HepG2 (cell line): ENCODE data around the gene ASAP2. TPM values are rescaled to one million over a fixed set of nuclear protein-coding genes. Genes with fewer than 3 reads are reported as not detected.

ENCODE experiments used
- ARID5B ChIP-seq: IDR thresholded peaks from 2 replicates; pipeline ENCODE4 v1.4.0; 2020; ENCODE audit warnings: mild to moderate bottlenecking, missing genetic modification reagents
- FOSL2 ChIP-seq: sonication (generic); formaldehyde crosslinking; IDR thresholded peaks from 2 replicates; pipeline ENCODE4 v1.4.0; 2020; ENCODE audit warnings: missing genetic modification reagents
- HDAC1 ChIP-seq: sonication (generic); formaldehyde crosslinking; IDR thresholded peaks from 2 replicates; pipeline ENCODE4 v1.5.1; 2020; ENCODE audit warnings: mild to moderate bottlenecking, missing genetic modification reagents
- HMG20A ChIP-seq: IDR thresholded peaks from 2 replicates; pipeline ENCODE4 v1.6.1; 2016; ENCODE audit warnings: borderline replicate concordance
- POLR2AphosphoS5 ChIP-seq: IDR thresholded peaks from 2 replicates; pipeline ENCODE4 v1.6.1; 2012; ENCODE audit warnings: low read depth, low read length
- SP2 ChIP-seq: sonication (generic); formaldehyde crosslinking; IDR thresholded peaks from 2 replicates; pipeline ENCODE4 v1.5.1; 2020; ENCODE audit warnings: mild to moderate bottlenecking, missing genetic modification reagents
- THAP9 ChIP-seq: sonication (generic); formaldehyde crosslinking; IDR thresholded peaks from 2 replicates; pipeline ENCODE4; 2020; ENCODE audit warnings: missing genetic modification reagents, mild to moderate bottlenecking, borderline replicate concordance
- USF2 ChIP-seq, 2 experiments: sonication (generic) in 1 of 2; formaldehyde crosslinking in 1 of 2; IDR thresholded peaks; 2 replicates each; pipeline versions ENCODE4 v1.5.1 to v1.6.1; 2011 to 2020; ENCODE audit warnings: borderline replicate concordance in 1 of 2, low read depth in 1 of 2, low read length in 1 of 2, mild to moderate bottlenecking in 1 of 2, missing genetic modification reagents in 1 of 2, moderate library complexity in 1 of 2
- WIZ ChIP-seq: sonication (generic); formaldehyde crosslinking; IDR thresholded peaks from 2 replicates; pipeline ENCODE4 v1.5.1; 2020; ENCODE audit warnings: mild to moderate bottlenecking, missing genetic modification reagents
- ZFP37 ChIP-seq: sonication (generic); formaldehyde crosslinking; IDR thresholded peaks from 2 replicates; pipeline ENCODE4 v1.4.0; 2020; ENCODE audit warnings: missing genetic modification reagents, borderline replicate concordance
- ZNF234 ChIP-seq: sonication (generic); formaldehyde crosslinking; conservative IDR thresholded peaks from 2 replicates; pipeline ENCODE4 v1.5.1; 2020; ENCODE audit warnings: mild to moderate bottlenecking, missing genetic modification reagents
- ZNF407 ChIP-seq: sonication (generic); formaldehyde crosslinking; IDR thresholded peaks from one replicate; pipeline ENCODE4 v1.5.1; 2020; ENCODE audit warnings: mild to moderate bottlenecking, missing genetic modification reagents; ENCODE audit errors: not compliant biosample characterization
- polyA plus RNA-seq, 8 experiments: library from polyadenylated mRNA; depleted of rRNA in 3 of 8; stranded (reverse) in 7 of 8; unstranded in 1 of 8; fragments of >200 nt; fragmentation: Illumina TruSeq in 4 of 8; extraction: Trizol in 4 of 8; gene quantifications; 2 replicates each; pipeline versions ENCODE4 v1.2.1 to v1.2.3, GENCODE V29; 2011 to 2016; ENCODE audit warnings: low read depth in 4 of 8, missing spikeins in 1 of 8, mixed read lengths in 1 of 8; ENCODE audit not compliant: insufficient read depth in 1 of 8
- total RNA-seq, 5 experiments: library from RNA; depleted of rRNA; stranded (reverse); fragments of >200 nt; fragmentation: Illumina TruSeq; extraction: Trizol; gene quantifications; 2 replicates each; pipeline ENCODE4 v1.2.3, GENCODE V29; 2016; ENCODE audit warnings: low read depth in 1 of 5

ASAP2 gene
- total and polyA plus RNA-seq, 2 of the 13 experiments (the other 11 are each of a cell fraction or from before 2014, with no cell fraction given) = 7.3 to 22.3 TPM

GRCh38 chr2:9165625-9166024 is 41.0 kb upstream of the ASAP2 start (continued):
- TF ChIP-seq USF2 (IDR thresholded peaks at IDR 0.05; ENCODE audit: low read depth, low read length) = no peak
- TF ChIP-seq USF2 (CRISPR knock-in tag; IDR thresholded peaks at IDR 0.05; ENCODE audit: borderline replicate concordance) = no peak
- TF ChIP-seq WIZ (CRISPR knock-in tag) = no peak
- peak; percentile 85 for TF ChIP-seq FOSL2 (CRISPR knock-in tag)
- TF ChIP-seq HMG20A (CRISPR knock-in tag) = peak; percentile 39; the same call in 1 of the 2 replicates
- no peak for TF ChIP-seq THAP9 (CRISPR knock-in tag)
- TF ChIP-seq HDAC1 (CRISPR knock-in tag) = no peak
- no peak for TF ChIP-seq ZFP37 (CRISPR knock-in tag)
- peak; percentile 44; the same call in 1 of the 2 replicates for TF ChIP-seq ARID5B (CRISPR knock-in tag)
- no peak for TF ChIP-seq ZNF234 (CRISPR knock-in tag)
- TF ChIP-seq SP2 (CRISPR knock-in tag) = no peak
- TF ChIP-seq ZNF407 (CRISPR knock-in tag) = no peak
- no peak for TF ChIP-seq POLR2AphosphoS5
